Neural cell (in vitro differentiated cells): ENCODE data around the gene TMEM247. TPM values are rescaled to one million over a fixed set of nuclear protein-coding genes. Genes with fewer than 3 reads are reported as not detected.

Source experiments
- H2AFZ ChIP-seq: fragments of 200-600, 300-800 bp; sonication (generic), shearing (Covaris generic); 2 replicates; pipeline ENCODE4 v1.6.0; 2014; ENCODE audit warnings: low read depth, mild to moderate bottlenecking, antibody characterized with exemption, low read length, moderate library complexity
- H3F3A ChIP-seq: fragments of 200-600 bp; shearing (Covaris generic); 2 replicates; pipeline ENCODE4 v1.6.1; 2016; ENCODE audit warnings: mild to moderate bottlenecking, moderate library complexity, mixed read lengths, antibody characterized with exemption, low read length; ENCODE audit not compliant: insufficient read depth, poor library complexity, severe bottlenecking
- H3K27ac ChIP-seq: fragments of 200-600, 300-800 bp; sonication (generic), shearing (Covaris generic); 2 replicates; pipeline ENCODE4 v1.5.1; 2014; ENCODE audit warnings: mild to moderate bottlenecking, low read length, moderate library complexity
- H3K27me3 ChIP-seq: fragments of 300-800, 200-600 bp; sonication (generic), shearing (Covaris generic); 2 replicates; pipeline ENCODE4 v1.6.0; 2014; ENCODE audit warnings: mild to moderate bottlenecking, low read depth, low read length, moderate library complexity; ENCODE audit not compliant: insufficient read depth
- H3K36me3 ChIP-seq: fragments of 300-800, 200-600 bp; sonication (generic), shearing (Covaris generic); 2 replicates; pipeline ENCODE4 v1.5.1; 2014; ENCODE audit warnings: mild to moderate bottlenecking, antibody characterized with exemption, low read length, moderate library complexity; ENCODE audit not compliant: insufficient read depth
- H3K4me2 ChIP-seq: fragments of 300-800, 200-600 bp; sonication (generic), shearing (Covaris generic); 2 replicates; pipeline ENCODE4 v1.6.0; 2014; ENCODE audit warnings: mild to moderate bottlenecking, low read length
- H3K4me3 ChIP-seq: fragments of 300-800, 200-600 bp; sonication (generic), shearing (Covaris generic); 2 replicates; pipeline ENCODE4 v1.5.1; 2014; ENCODE audit warnings: mild to moderate bottlenecking, low read length, moderate library complexity
- H3K79me2 ChIP-seq: fragments of 200-600 bp; shearing (Covaris generic); replicated peaks from 2 replicates; pipeline ENCODE4 v1.6.0; 2014; ENCODE audit warnings: mild to moderate bottlenecking, low read length, moderate library complexity; ENCODE audit not compliant: insufficient read depth
- H3K9ac ChIP-seq: fragments of 300-800, 200-600 bp; sonication (generic), shearing (Covaris generic); 2 replicates; pipeline ENCODE4 v1.6.1; 2016; ENCODE audit warnings: mild to moderate bottlenecking, low read length, mixed read lengths
- H3K9me2 ChIP-seq: fragments of 200-600 bp; shearing (Covaris generic); 2 replicates; pipeline ENCODE4 v1.6.1; 2016; ENCODE audit warnings: mild to moderate bottlenecking, low read length, mixed read lengths; ENCODE audit not compliant: insufficient read depth
- H3K9me3 ChIP-seq: fragments of 200-600, 300-800 bp; sonication (generic), shearing (Covaris generic); 2 replicates; pipeline ENCODE4 v1.6.1; 2016; ENCODE audit warnings: mild to moderate bottlenecking, mixed run types, low read length, moderate library complexity, mixed read lengths
- H4K20me1 ChIP-seq: fragments of 200-600 bp; shearing (Covaris generic); 2 replicates; pipeline ENCODE4 v1.6.1; 2016; ENCODE audit warnings: mild to moderate bottlenecking, mixed run types; ENCODE audit not compliant: insufficient read depth
- EP300 ChIP-seq: fragments of 450-650 bp; conservative IDR thresholded peaks from 2 replicates; pipeline ENCODE4 v1.6.1; 2014; ENCODE audit warnings: antibody characterized with exemption, mild to moderate bottlenecking, moderate library complexity; ENCODE audit not compliant: poor library complexity, severe bottlenecking
- EZH2 ChIP-seq: fragments of 200-600, 300-800 bp; shearing (Covaris generic), sonication (generic); IDR thresholded peaks from 2 replicates; pipeline ENCODE4 v1.6.1; 2014; ENCODE audit warnings: antibody characterized with exemption, low read length, borderline replicate concordance, mild to moderate bottlenecking; ENCODE audit not compliant: insufficient read depth, poor library complexity, severe bottlenecking
- MXI1 ChIP-seq: fragments of 450-650 bp; conservative IDR thresholded peaks from 2 replicates; pipeline ENCODE4 v1.6.1; 2014; ENCODE audit warnings: antibody characterized with exemption, mild to moderate bottlenecking; ENCODE audit not compliant: poor library complexity, severe bottlenecking
- POLR2AphosphoS5 ChIP-seq: IDR thresholded peaks from 2 replicates; pipeline ENCODE4 v1.6.1; 2012
- RAD21 ChIP-seq: fragments of 450-650 bp; conservative IDR thresholded peaks from 2 replicates; pipeline ENCODE4 v1.6.1; 2014; ENCODE audit warnings: antibody characterized with exemption, mild to moderate bottlenecking, moderate library complexity
- SMC3 ChIP-seq: fragments of 450-650 bp; conservative IDR thresholded peaks from 2 replicates; pipeline ENCODE4 v1.6.1; 2014; ENCODE audit warnings: antibody characterized with exemption, mild to moderate bottlenecking, moderate library complexity; ENCODE audit not compliant: poor library complexity
- TAF1 ChIP-seq: IDR thresholded peaks from 2 replicates; pipeline ENCODE4 v1.6.1; 2012; ENCODE audit warnings: low read depth
- polyA plus RNA-seq: library from polyadenylated mRNA; depleted of rRNA; stranded (reverse); fragments of >200 nt; gene quantifications from 2 replicates; pipeline ENCODE4 v1.2.3, GENCODE V29; 2014
- TF ChIP-seq, protein P1 (sequence below): IDR thresholded peaks from 2 replicates; pipeline ENCODE4 v1.6.1; 2012; ENCODE audit warnings: borderline replicate concordance
- TF ChIP-seq, protein P2 (sequence below): fragments of 450-650 bp; IDR thresholded peaks from 2 replicates; pipeline ENCODE4 v1.5.1; 2014; ENCODE audit warnings: antibody characterized with exemption, mild to moderate bottlenecking, moderate library complexity; ENCODE audit not compliant: poor library complexity, severe bottlenecking

TMEM247 gene
- polyA plus RNA-seq, 1 donor from 2014 or later: not detected

GRCh38 chr2:46498681-46499080 is 19.3 kb downstream of the TMEM247 start:
- TF ChIP-seq EZH2 (no peak), EP300 (no peak), RAD21 (no peak), POLR2AphosphoS5 (no peak), TAF1 (no peak), MXI1 (no peak), SMC3 (no peak)
- TF ChIP-seq, protein P1, sequence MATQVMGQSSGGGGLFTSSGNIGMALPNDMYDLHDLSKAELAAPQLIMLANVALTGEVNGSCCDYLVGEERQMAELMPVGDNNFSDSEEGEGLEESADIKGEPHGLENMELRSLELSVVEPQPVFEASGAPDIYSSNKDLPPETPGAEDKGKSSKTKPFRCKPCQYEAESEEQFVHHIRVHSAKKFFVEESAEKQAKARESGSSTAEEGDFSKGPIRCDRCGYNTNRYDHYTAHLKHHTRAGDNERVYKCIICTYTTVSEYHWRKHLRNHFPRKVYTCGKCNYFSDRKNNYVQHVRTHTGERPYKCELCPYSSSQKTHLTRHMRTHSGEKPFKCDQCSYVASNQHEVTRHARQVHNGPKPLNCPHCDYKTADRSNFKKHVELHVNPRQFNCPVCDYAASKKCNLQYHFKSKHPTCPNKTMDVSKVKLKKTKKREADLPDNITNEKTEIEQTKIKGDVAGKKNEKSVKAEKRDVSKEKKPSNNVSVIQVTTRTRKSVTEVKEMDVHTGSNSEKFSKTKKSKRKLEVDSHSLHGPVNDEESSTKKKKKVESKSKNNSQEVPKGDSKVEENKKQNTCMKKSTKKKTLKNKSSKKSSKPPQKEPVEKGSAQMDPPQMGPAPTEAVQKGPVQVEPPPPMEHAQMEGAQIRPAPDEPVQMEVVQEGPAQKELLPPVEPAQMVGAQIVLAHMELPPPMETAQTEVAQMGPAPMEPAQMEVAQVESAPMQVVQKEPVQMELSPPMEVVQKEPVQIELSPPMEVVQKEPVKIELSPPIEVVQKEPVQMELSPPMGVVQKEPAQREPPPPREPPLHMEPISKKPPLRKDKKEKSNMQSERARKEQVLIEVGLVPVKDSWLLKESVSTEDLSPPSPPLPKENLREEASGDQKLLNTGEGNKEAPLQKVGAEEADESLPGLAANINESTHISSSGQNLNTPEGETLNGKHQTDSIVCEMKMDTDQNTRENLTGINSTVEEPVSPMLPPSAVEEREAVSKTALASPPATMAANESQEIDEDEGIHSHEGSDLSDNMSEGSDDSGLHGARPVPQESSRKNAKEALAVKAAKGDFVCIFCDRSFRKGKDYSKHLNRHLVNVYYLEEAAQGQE: no peak
- TF ChIP-seq, protein P2, sequence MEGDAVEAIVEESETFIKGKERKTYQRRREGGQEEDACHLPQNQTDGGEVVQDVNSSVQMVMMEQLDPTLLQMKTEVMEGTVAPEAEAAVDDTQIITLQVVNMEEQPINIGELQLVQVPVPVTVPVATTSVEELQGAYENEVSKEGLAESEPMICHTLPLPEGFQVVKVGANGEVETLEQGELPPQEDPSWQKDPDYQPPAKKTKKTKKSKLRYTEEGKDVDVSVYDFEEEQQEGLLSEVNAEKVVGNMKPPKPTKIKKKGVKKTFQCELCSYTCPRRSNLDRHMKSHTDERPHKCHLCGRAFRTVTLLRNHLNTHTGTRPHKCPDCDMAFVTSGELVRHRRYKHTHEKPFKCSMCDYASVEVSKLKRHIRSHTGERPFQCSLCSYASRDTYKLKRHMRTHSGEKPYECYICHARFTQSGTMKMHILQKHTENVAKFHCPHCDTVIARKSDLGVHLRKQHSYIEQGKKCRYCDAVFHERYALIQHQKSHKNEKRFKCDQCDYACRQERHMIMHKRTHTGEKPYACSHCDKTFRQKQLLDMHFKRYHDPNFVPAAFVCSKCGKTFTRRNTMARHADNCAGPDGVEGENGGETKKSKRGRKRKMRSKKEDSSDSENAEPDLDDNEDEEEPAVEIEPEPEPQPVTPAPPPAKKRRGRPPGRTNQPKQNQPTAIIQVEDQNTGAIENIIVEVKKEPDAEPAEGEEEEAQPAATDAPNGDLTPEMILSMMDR: no peak
- Histone ChIP-seq H3K79me2 (no peaks in the 10 kb centered on the region), H3F3A (peaks cover 2% of the 10 kb centered on the region), H3K9ac (no peak overlapping the region), H3K27me3 (no peaks in the 10 kb centered on the region), H2AFZ (no peak overlapping the region), H3K4me3 (no peak overlapping the region), H3K36me3 (no peaks in the 10 kb centered on the region), H3K9me2 (no peaks in the 10 kb centered on the region), H3K27ac (no peak overlapping the region), H3K9me3 (no peaks in the 10 kb centered on the region), H3K4me2 (no peak overlapping the region), H4K20me1 (no peaks in the 10 kb centered on the region)

- Histone ChIP-seq H3K4me2 (peak overlapping the region; percentile 74), H3K27me3 (no peaks in the 10 kb centered on the region), H3K4me3 (peak overlapping the region; percentile 71), H2AFZ (peak overlapping the region; percentile 65), H4K20me1 (no peaks in the 10 kb centered on the region), H3K9ac (peak overlapping the region; percentile 79), H3F3A (peaks cover 2% of the 10 kb centered on the region), H3K36me3 (no peaks in the 10 kb centered on the region), H3K9me2 (no peaks in the 10 kb centered on the region), H3K27ac (peak overlapping the region; percentile 82), H3K79me2 (no peaks in the 10 kb centered on the region), H3K9me3 (no peaks in the 10 kb centered on the region)
- TF ChIP-seq, protein P1: no peak
- TF ChIP-seq, protein P2: no peak
- TF ChIP-seq TAF1 (no peak), POLR2AphosphoS5 (no peak), EZH2 (no peak)
Measured at GRCh38 chr2:46499392-46499785, 20.0 kb downstream of the TMEM247 start.
